Activated naive CD8-positive, alpha-beta T cell treated with anti-CD3 and anti-CD28 coated beads for 36 hours (primary cell): Measurements from ENCODE around the gene DUOXA1. TPM values are rescaled to one million over a fixed set of nuclear protein-coding genes. Genes with fewer than 3 reads are reported as not detected.
"Not testable (repeated sequence)": the region's sequence is repeated elsewhere in the genome, so short reads cannot be mapped to it uniquely, and the experiment has no call there.

Experiments
- DNase-seq: peaks from one replicate; pipeline ENCODE4 v3.0.0; 2021
- H3K27ac Mint-ChIP-seq: one replicate; pipeline ENCODE4 v1.8.0; 2022; ENCODE audit warnings: mild to moderate bottlenecking, moderate library complexity, mixed read lengths
- H3K27me3 Mint-ChIP-seq: one replicate; pipeline ENCODE4 v1.8.0; 2022; ENCODE audit warnings: mild to moderate bottlenecking, mixed read lengths
- H3K36me3 Mint-ChIP-seq: one replicate; pipeline ENCODE4 v1.8.0; 2021; ENCODE audit warnings: mild to moderate bottlenecking, mixed read lengths
- H3K4me1 Mint-ChIP-seq: one replicate; pipeline ENCODE4 v1.8.0; 2021; ENCODE audit warnings: mixed read lengths
- H3K4me3 Mint-ChIP-seq: one replicate; pipeline ENCODE4 v1.8.0; 2022; ENCODE audit warnings: mild to moderate bottlenecking, moderate library complexity, mixed read lengths
- H3K9me3 Mint-ChIP-seq: one replicate; pipeline ENCODE4 v1.8.0; 2022; ENCODE audit warnings: mixed read lengths
- total RNA-seq, 2 experiments: library from RNA; stranded (reverse); gene quantifications; one replicate each; pipeline ENCODE4 v1.2.3, GENCODE V29; 2021

The DUOXA1 gene
- total RNA-seq, 2 experiments from 2014 or later: not detected

GRCh38 chr15:45099549-45100165 is 30.0 kb downstream of the DUOXA1 start:
- Mint-ChIP-seq H3K27me3 (no peaks in the 10 kb centered on the region), H3K36me3 (no peaks in the 10 kb centered on the region), H3K9me3 (no peaks in the 10 kb centered on the region), H3K4me3 (no peak overlapping the region), H3K4me1 (no peaks in the 10 kb centered on the region), H3K27ac (no peak overlapping the region)
- DNase-seq: no peak

GRCh38 chr15:45097466-45097865 is 32.2 kb downstream of the DUOXA1 start:
- no peak overlapping the region for H3K27ac Mint-ChIP-seq
- no peak for DNase-seq
- H3K4me1 Mint-ChIP-seq: no peaks in the 10 kb centered on the region
- H3K36me3 Mint-ChIP-seq: no peaks in the 10 kb centered on the region
- no peaks in the 10 kb centered on the region for H3K27me3 Mint-ChIP-seq
- H3K9me3 Mint-ChIP-seq: no peaks in the 10 kb centered on the region
- H3K4me3 Mint-ChIP-seq: no peak overlapping the region

- Mint-ChIP-seq H3K4me3 (no peak overlapping the region), H3K9me3 (no peaks in the 10 kb centered on the region), H3K27me3 (peaks cover 6% of the 10 kb centered on the region), H3K27ac (no peak overlapping the region), H3K36me3 (no peaks in the 10 kb centered on the region), H3K4me1 (no peaks in the 10 kb centered on the region)
- no peak for DNase-seq
Measured at GRCh38 chr15:45095661-45096060, 34.0 kb downstream of the DUOXA1 start.

- no peaks in the 10 kb centered on the region for H3K36me3 Mint-ChIP-seq
Measured at GRCh38 chr15:45094358-45094730, 35.3 kb downstream of the DUOXA1 start.

GRCh38 chr15:45093622-45094357 is 35.9 kb downstream of the DUOXA1 start:
- no peak overlapping the region for H3K27ac Mint-ChIP-seq
- peaks cover 14% of the 10 kb centered on the region for H3K27me3 Mint-ChIP-seq
- no peaks in the 10 kb centered on the region for H3K36me3 Mint-ChIP-seq
- H3K4me3 Mint-ChIP-seq: no peak overlapping the region
- no peak for DNase-seq
- no peaks in the 10 kb centered on the region for H3K9me3 Mint-ChIP-seq
- no peaks in the 10 kb centered on the region for H3K4me1 Mint-ChIP-seq

More at GRCh38 chr15:45094358-45094730, 35.3 kb downstream of the DUOXA1 start:
- no peak overlapping the region for H3K27ac Mint-ChIP-seq
- no peak overlapping the region for H3K4me3 Mint-ChIP-seq
- H3K4me1 Mint-ChIP-seq: no peaks in the 10 kb centered on the region
- no peak for DNase-seq
- peaks cover 12% of the 10 kb centered on the region for H3K27me3 Mint-ChIP-seq
- no peaks in the 10 kb centered on the region for H3K9me3 Mint-ChIP-seq

DNA sequence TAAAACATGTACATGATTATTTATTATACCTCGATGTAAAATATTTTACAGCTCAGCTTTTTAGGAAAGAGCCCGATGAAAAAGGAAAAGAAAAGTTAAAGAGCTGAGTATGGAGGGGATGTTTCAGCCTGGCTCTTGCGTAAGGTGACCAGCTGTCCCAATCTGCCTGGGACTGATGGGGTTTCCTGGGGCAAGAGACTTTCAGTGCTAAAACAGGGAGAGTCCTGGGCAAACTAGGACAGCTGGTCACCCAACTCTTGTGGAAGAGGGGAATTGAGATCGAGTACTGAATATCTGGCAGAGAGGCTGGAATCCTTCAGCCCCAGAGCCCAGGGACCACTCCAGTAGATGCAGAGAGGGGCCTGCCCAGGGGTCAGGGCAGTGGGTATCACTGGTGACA is 36.7 kb downstream of the DUOXA1 start:
- Mint-ChIP-seq H3K4me3 (no peak overlapping the region), H3K9me3 (no peaks in the 10 kb centered on the region), H3K4me1 (no peaks in the 10 kb centered on the region), H3K36me3 (no peaks in the 10 kb centered on the region), H3K27me3 (peaks cover 15% of the 10 kb centered on the region), H3K27ac (no peak overlapping the region)
- DNase-seq: no peak

- Mint-ChIP-seq H3K27me3 (peaks cover 25% of the 10 kb centered on the region), H3K36me3 (no peaks in the 10 kb centered on the region), H3K4me3 (no peak overlapping the region), H3K4me1 (no peaks in the 10 kb centered on the region), H3K27ac (no peak overlapping the region), H3K9me3 (no peaks in the 10 kb centered on the region)
- no peak for DNase-seq
Measured at GRCh38 chr15:45091576-45091975, 38.1 kb downstream of the DUOXA1 start.

GRCh38 chr15:45091161-45091560 is 38.5 kb downstream of the DUOXA1 start:
- H3K36me3 Mint-ChIP-seq: no peaks in the 10 kb centered on the region
- H3K27me3 Mint-ChIP-seq: peaks cover 25% of the 10 kb centered on the region
- no peak overlapping the region for H3K4me3 Mint-ChIP-seq
- no peaks in the 10 kb centered on the region for H3K9me3 Mint-ChIP-seq
- no peak overlapping the region for H3K27ac Mint-ChIP-seq
- DNase-seq: no peak
- no peaks in the 10 kb centered on the region for H3K4me1 Mint-ChIP-seq

DNA sequence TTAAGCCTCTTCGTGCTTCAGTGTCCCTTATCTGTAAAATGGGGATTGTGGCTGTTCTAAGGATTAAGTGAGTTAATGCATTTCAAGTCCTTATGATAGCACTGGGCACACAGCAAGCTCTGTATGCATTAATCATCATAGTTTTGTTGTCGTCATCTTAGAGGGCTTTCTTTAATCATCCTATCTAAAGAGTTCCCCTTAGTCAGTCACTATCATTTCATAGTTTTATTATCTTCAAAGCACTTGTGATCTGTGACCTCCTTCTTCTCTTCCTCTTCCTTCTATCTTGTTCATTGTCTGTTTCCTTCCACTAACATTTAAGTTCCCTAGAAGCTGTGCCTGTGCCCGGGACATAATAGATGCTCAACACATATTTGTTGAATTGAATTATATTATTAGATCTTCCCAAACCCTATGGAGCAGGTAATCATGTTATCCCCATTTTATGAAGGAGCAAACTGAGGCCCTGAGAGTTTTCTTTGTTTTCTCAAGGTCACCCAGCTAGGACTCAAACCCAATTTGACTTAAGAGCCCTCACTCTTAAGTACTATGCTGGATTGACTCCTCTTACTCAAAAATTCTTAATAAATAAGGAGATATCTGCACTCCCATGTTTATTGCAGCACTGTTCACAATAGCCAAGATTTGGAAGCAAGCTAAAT is 39.8 kb downstream of the DUOXA1 start:
- H3K4me1 Mint-ChIP-seq: no peaks in the 10 kb centered on the region
- DNase-seq: no peak
- no peaks in the 10 kb centered on the region for H3K9me3 Mint-ChIP-seq
- H3K4me3 Mint-ChIP-seq: no peak overlapping the region
- peaks cover 25% of the 10 kb centered on the region for H3K27me3 Mint-ChIP-seq
- no peak overlapping the region for H3K27ac Mint-ChIP-seq
- H3K36me3 Mint-ChIP-seq: no peaks in the 10 kb centered on the region

DNA sequence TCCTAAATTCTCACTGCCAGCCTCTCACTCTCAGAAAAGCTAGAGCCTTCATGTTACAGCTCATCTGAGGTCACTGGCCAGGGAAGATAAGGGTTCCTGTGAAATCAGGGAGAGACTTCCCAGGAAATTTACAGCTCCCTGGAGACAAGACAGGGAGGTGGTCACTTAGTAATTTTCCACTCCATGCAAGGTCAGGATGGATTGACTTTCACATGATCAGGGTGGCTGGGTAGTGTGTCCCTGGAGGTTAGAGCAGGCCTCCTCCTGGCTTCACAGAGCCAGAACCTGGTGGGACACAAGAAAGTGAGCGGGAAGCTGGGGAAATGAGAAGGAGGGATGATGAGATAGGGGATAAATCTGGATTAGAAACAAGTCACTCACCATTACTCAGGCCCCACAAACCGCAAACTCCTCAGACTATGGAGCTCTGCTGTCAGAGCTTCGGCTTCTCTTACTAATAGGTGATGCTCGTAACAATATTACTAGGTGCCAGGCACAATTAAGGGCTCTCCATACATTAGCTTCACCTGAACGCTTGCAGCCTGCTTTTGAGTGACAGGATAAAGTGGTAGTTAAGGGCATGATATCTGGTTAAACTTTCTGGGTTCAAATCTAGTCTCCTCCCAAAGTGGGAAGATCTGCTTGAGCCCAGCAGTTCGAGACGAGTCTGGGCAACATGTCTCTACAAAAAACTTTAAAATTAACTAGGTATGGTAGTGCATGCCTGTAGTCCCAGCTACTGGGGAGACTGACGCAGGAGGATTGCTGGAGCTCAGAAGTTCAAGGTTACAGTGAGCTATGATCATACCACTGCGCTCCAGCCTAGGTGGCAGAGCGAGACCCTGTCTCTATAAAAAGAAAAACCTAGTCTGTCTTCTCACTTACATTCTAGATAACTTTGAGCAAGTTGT is 40.6 kb downstream of the DUOXA1 start:
- no peak for DNase-seq
- Mint-ChIP-seq H3K36me3 (no peaks in the 10 kb centered on the region), H3K4me3 (no peak overlapping the region), H3K4me1 (no peaks in the 10 kb centered on the region), H3K9me3 (no peaks in the 10 kb centered on the region), H3K27ac (no peak overlapping the region), H3K27me3 (peaks cover 25% of the 10 kb centered on the region)

DNA sequence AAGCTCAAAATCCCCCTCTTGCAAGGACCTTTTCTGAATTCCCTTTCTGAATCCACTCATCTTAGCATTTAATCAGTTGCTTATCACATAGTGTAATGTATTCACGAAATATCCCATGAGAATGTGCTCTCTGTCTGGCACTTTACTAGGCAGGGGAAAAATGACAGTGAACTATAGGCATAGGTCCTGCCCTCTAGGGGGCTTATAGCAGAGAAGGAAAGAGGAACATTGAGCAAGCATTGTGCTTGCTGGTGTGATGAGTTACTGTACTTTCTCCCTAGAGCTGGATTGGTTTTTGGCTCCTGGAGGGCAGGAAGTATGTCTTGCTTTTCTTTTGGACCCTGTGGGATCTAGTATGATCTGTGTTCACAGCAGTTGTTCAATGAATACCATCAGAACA is 42.2 kb downstream of the DUOXA1 start:
- no peak for DNase-seq
- Mint-ChIP-seq H3K9me3 (no peaks in the 10 kb centered on the region), H3K27me3 (peaks cover 25% of the 10 kb centered on the region), H3K4me3 (no peak overlapping the region), H3K36me3 (no peaks in the 10 kb centered on the region), H3K4me1 (no peaks in the 10 kb centered on the region), H3K27ac (no peak overlapping the region)

GRCh38 chr15:45084163-45084562 is 45.5 kb downstream of the DUOXA1 start:
- DNase-seq: no peak
- Mint-ChIP-seq H3K27ac (no peak overlapping the region), H3K9me3 (no peaks in the 10 kb centered on the region), H3K4me3 (no peak overlapping the region), H3K36me3 (no peaks in the 10 kb centered on the region), H3K27me3 (peaks cover 13% of the 10 kb centered on the region), H3K4me1 (no peaks in the 10 kb centered on the region)

DNA sequence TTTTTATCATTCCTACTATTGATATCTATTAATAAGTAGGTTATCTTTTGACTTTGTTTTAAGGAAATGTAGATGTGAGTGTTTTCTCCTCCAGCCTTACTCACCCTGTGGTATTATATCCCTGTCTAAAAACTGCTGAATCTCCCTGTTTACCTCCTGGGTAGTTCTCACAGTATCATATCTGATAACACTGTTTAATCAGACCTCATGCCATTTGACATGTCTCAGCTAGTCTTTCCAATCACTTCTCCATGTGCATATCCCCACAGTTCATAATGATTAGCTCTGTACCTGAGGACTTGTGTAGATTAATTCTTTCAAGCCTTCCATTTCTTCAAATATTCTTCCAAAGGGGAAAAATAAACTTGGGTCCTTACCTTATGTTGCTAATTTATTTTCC is 46.5 kb downstream of the DUOXA1 start:
- H3K27ac Mint-ChIP-seq: no peak overlapping the region
- no peaks in the 10 kb centered on the region for H3K9me3 Mint-ChIP-seq
- no peak for DNase-seq
- H3K36me3 Mint-ChIP-seq: no peaks in the 10 kb centered on the region
- H3K4me3 Mint-ChIP-seq: no peak overlapping the region
- H3K4me1 Mint-ChIP-seq: no peaks in the 10 kb centered on the region
- H3K27me3 Mint-ChIP-seq: peaks cover 10% of the 10 kb centered on the region

- H3K36me3 Mint-ChIP-seq, H3K27ac Mint-ChIP-seq, H3K4me1 Mint-ChIP-seq, H3K4me3 Mint-ChIP-seq, DNase-seq, H3K27me3 Mint-ChIP-seq, H3K9me3 Mint-ChIP-seq: not testable (repeated sequence)
Measured at GRCh38 chr15:45082412-45082811, 47.3 kb downstream of the DUOXA1 start.

DNA sequence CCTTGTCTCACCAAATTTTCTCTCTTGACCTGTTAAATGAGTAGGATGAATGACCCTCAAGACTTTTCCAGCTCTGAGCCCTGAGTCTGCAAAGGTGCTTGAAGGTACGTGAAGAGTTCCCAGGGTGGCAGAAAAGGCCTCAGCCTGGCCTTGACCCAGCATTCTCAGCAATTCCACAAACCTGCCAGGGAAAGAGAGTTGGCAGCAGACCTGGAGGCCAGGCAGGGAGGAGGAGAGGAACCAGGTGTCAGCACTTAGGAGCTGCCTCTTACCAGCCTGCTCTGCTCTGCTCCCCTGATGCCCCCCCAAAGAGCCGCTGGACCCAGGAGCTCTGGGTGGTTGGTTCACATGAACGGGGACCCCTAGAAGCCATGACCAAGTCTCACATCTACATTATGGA is 49.1 kb downstream of the DUOXA1 start:
- not testable (repeated sequence) for H3K4me3 Mint-ChIP-seq, H3K27ac Mint-ChIP-seq, H3K27me3 Mint-ChIP-seq, H3K36me3 Mint-ChIP-seq, H3K4me1 Mint-ChIP-seq, H3K9me3 Mint-ChIP-seq, DNase-seq
